ENCODE measurements around the gene COP1.

- no peak for TF ChIP-seq CTCF (IDR thresholded peaks at IDR 0.05)
- TF ChIP-seq POLR2A (IDR thresholded peaks at IDR 0.05): no peak
Measured at GRCh38 chr1:176101951-176102642, 105.0 kb downstream of the COP1 start.
